ENCODE results near the gene POT1. TPM values are rescaled to one million over a fixed set of nuclear protein-coding genes. Genes with fewer than 3 reads are reported as not detected.
A peak's percentile ranks its signal among the peaks of the same experiment; 100 is the strongest.

Gene POT1
- total and polyA plus RNA-seq, 2 of the 13 experiments (the other 11 are each of a cell fraction or from before 2014, with no cell fraction given), result 21.7 to 23.4 TPM

- TF ChIP-seq HMG20A (CRISPR knock-in tag; IDR thresholded peaks at IDR 0.05; ENCODE audit: borderline replicate concordance) (no peak; the same call in 1 of the 2 replicates), NCOA2 (CRISPR knock-in tag; IDR thresholded peaks at IDR 0.05) (0 out of 2 replicates have a peak, but pooled peaks have one; percentile 14), HIVEP1 (CRISPR knock-in tag; IDR thresholded peaks at IDR 0.05) (no peak), ATRX (CRISPR knock-in tag; IDR thresholded peaks at IDR 0.05; ENCODE audit: borderline replicate concordance) (no peak), DBP (CRISPR knock-in tag; IDR thresholded peaks at IDR 0.05; ENCODE audit: not compliant biosample characterization) (no peak), U2AF1 (optimal IDR thresholded peaks at IDR 0.05; ENCODE audit: low read depth, low read length) (no peak), JUNB (CRISPR knock-in tag; IDR thresholded peaks at IDR 0.05; ENCODE audit: borderline replicate concordance) (no peak), MLXIP (CRISPR knock-in tag; IDR thresholded peaks at IDR 0.05; ENCODE audit: borderline replicate concordance) (no peak), ZNF446 (CRISPR knock-in tag; IDR thresholded peaks at IDR 0.05) (no peak), IKZF1 (IDR thresholded peaks at IDR 0.05) (no peak), ZHX2 (IDR thresholded peaks at IDR 0.05; ENCODE audit: low read depth) (peak; percentile 99), ZHX2 (CRISPR knock-in tag; IDR thresholded peaks at IDR 0.05; ENCODE audit: borderline replicate concordance) (0 out of 2 replicates have a peak, but pooled peaks have one; percentile 50), GLMP (CRISPR knock-in tag; IDR thresholded peaks at IDR 0.05; ENCODE audit: borderline replicate concordance) (no peak), ZNF414 (CRISPR knock-in tag; IDR thresholded peaks at IDR 0.05) (peak; percentile 58; the same call in 1 of the 2 replicates), ZNF501 (CRISPR knock-in tag; IDR thresholded peaks at IDR 0.05) (peak; percentile 90), GLI4 (CRISPR knock-in tag; IDR thresholded peaks at IDR 0.05; ENCODE audit: borderline replicate concordance) (peak; percentile 47; the same call in 1 of the 2 replicates)
Measured at GRCh38 chr7:124929467-124930172, at the start of gene POT1 (continued).

Measured in HepG2 (cell line).